Measurements from ENCODE around the gene WDFY3.

Gene WDFY3

DNA sequence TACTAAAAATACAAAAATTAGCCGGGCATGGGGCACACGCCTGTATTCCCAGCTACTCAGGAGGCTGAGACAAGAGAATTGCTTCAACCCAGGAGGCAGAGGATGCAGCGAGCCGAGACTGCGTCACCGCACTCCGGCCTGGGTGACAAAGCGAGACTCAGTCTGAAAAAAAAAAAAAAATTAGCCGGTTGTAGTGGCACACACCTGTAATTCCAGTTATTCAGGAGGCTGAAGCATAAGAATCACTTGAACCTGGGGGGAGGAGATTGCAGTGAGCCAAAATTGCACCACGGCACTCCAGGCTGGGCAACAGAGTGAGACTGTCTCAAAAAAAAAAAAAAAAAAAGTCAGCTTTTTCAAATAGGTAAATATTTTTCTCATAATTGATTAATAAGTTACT lies 71.9 kb downstream of the WDFY3 start:
- in situ Hi-C loops (cut with HindIII; ENCODE audit: low sequenced_read_pairs): no loop called here
- no peak overlapping the region for H3K4me3 ChIP-seq (ENCODE audit: low read depth, low read length)
- TF ChIP-seq CTCF (IDR thresholded peaks at IDR 0.05; ENCODE audit: low read depth, low read length): no peak
- DNase-seq (ENCODE audit: low read depth, low spot score): no peak

GRCh38 chr4:84892950-84893349 lies 73.5 kb downstream of the WDFY3 start:
- in situ Hi-C loops (cut with HindIII; ENCODE audit: low sequenced_read_pairs): no loop called here
- DNase-seq (ENCODE audit: low read depth, low spot score): no peak
- TF ChIP-seq CTCF (IDR thresholded peaks at IDR 0.05; ENCODE audit: low read depth, low read length): no peak

GRCh38 chr4:84887824-84888223 lies 78.7 kb downstream of the WDFY3 start:
- H3K4me3 ChIP-seq (ENCODE audit: low read depth, low read length): no peak overlapping the region
- peak; percentile 47 for DNase-seq (ENCODE audit: low read depth, low spot score)
- in situ Hi-C loops (cut with HindIII; ENCODE audit: low sequenced_read_pairs): no loop called here
- no peak for TF ChIP-seq CTCF (IDR thresholded peaks at IDR 0.05; ENCODE audit: low read depth, low read length)

More at GRCh38 chr4:84892950-84893349, 73.5 kb downstream of the WDFY3 start:
- H3K4me3 ChIP-seq (ENCODE audit: low read depth, low read length): no peak overlapping the region

- no peak for TF ChIP-seq CTCF (IDR thresholded peaks at IDR 0.05; ENCODE audit: low read depth, low read length)
- in situ Hi-C loops (cut with HindIII; ENCODE audit: low sequenced_read_pairs): no loop called here
- H3K4me3 ChIP-seq (ENCODE audit: low read depth, low read length): no peak overlapping the region
- peak; percentile 42 for DNase-seq (ENCODE audit: low read depth, low spot score)
Measured at GRCh38 chr4:84879651-84880200, 86.8 kb downstream of the WDFY3 start.

DNA sequence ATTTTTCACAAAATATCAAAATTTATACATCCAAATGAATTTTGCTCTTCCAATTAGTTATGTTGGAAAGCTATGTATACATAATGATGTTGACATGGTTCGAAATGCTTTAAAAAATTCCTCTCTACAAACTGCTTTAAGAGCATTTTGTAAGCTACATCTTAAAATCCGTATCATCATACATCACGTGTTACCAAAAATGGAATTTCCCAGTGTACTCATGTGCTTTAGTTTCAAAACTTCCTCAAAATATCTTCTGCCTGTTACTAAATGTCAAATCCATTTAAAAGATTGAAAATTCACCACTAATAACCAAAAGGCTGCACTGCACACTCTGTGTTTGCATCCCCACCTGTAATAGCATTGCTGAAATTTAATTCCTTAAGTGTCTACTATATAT lies 87.9 kb downstream of the WDFY3 start:
- no peak for DNase-seq (ENCODE audit: low read depth, low spot score)
- TF ChIP-seq CTCF (IDR thresholded peaks at IDR 0.05; ENCODE audit: low read depth, low read length): no peak

GRCh38 chr4:84878090-84878489 lies 88.4 kb downstream of the WDFY3 start:
- in situ Hi-C loops (cut with HindIII; ENCODE audit: low sequenced_read_pairs): no loop called here
- peak; percentile 74 for DNase-seq (ENCODE audit: low read depth, low spot score)
- H3K4me3 ChIP-seq (ENCODE audit: low read depth, low read length): no peak overlapping the region
- TF ChIP-seq CTCF (IDR thresholded peaks at IDR 0.05; ENCODE audit: low read depth, low read length): no peak

More for the DNA sequence above, 87.9 kb downstream of the WDFY3 start:
- no peak overlapping the region for H3K4me3 ChIP-seq (ENCODE audit: low read depth, low read length)
- in situ Hi-C loops (cut with HindIII; ENCODE audit: low sequenced_read_pairs): no loop called here
